ENCODE data around the gene FBXW4. TPM values are rescaled to one million over a fixed set of nuclear protein-coding genes. Genes with fewer than 3 reads are reported as not detected.
A peak's percentile ranks its signal among the peaks of the same experiment; 100 is the strongest.

The FBXW4 gene
- polyA plus RNA-seq, 1 donor (not counting 4 experiments of a cell fraction or from before 2014, with no cell fraction given) = 22.3 TPM

GRCh38 chr10:101607124-101607523 lies 87.8 kb downstream of the FBXW4 start:
- H3K4me3 ChIP-seq (ENCODE audit: control insufficient read depth in 2 of 3, extremely low read depth in 1 of 3, insufficient read depth in 2 of 3, low read depth in 1 of 3, low read length in 3 of 3) = no peak overlapping the region
- peaks cover 20 to 39% of the 10 kb centered on the region in 2 experiments for H3K36me3 ChIP-seq (ENCODE audit: control insufficient read depth in 2 of 2, extremely low read depth in 1 of 2, insufficient read depth in 2 of 2, low read length in 2 of 2)

GRCh38 chr10:101602761-101603398 lies 92.1 kb downstream of the FBXW4 start:
- Histone ChIP-seq H3K4me1 (ENCODE audit: control insufficient read depth, extremely low read depth, insufficient read depth, low read length) (no peaks in the 10 kb centered on the region), H3K36me3 (ENCODE audit: control insufficient read depth in 2 of 2, extremely low read depth in 1 of 2, insufficient read depth in 2 of 2, low read length in 2 of 2) (peaks cover 4 to 10% of the 10 kb centered on the region in 2 experiments), H4K20me1 (ENCODE audit: control insufficient read depth, extremely low read depth, insufficient read depth, low read length) (no peaks in the 10 kb centered on the region), H3K27ac (ENCODE audit: control insufficient read depth, insufficient read depth, low read length) (no peak overlapping the region), H2AFZ (ENCODE audit: control insufficient read depth, low read length) (no peak overlapping the region), H3K4me2 (ENCODE audit: control insufficient read depth, extremely low read depth, insufficient read depth, low read depth, low read length) (no peak overlapping the region), H3K27me3 (ENCODE audit: control insufficient read depth, extremely low read depth, insufficient read depth, low read length) (no peaks in the 10 kb centered on the region), H3K4me3 (ENCODE audit: control insufficient read depth in 2 of 3, extremely low read depth in 1 of 3, insufficient read depth in 2 of 3, low read depth in 1 of 3, low read length in 3 of 3) (no peak overlapping the region), H3K9me1 (ENCODE audit: control insufficient read depth, extremely low read depth, insufficient read depth, low read length) (no peaks in the 10 kb centered on the region), H3K79me2 (ENCODE audit: control insufficient read depth, insufficient read depth, low read length) (no peaks in the 10 kb centered on the region), H3K9me3 (ENCODE audit: control insufficient read depth, low read depth, low read length) (no peaks in the 10 kb centered on the region), H3K9ac (ENCODE audit: control insufficient read depth, extremely low read depth, insufficient read depth, low read length) (no peak overlapping the region)
- dilution Hi-C loops (cut with MboI; ENCODE audit: extremely low pct_ligation_motif_present, low sequenced_read_pairs) = no loop called here
- TF ChIP-seq, protein P1, sequence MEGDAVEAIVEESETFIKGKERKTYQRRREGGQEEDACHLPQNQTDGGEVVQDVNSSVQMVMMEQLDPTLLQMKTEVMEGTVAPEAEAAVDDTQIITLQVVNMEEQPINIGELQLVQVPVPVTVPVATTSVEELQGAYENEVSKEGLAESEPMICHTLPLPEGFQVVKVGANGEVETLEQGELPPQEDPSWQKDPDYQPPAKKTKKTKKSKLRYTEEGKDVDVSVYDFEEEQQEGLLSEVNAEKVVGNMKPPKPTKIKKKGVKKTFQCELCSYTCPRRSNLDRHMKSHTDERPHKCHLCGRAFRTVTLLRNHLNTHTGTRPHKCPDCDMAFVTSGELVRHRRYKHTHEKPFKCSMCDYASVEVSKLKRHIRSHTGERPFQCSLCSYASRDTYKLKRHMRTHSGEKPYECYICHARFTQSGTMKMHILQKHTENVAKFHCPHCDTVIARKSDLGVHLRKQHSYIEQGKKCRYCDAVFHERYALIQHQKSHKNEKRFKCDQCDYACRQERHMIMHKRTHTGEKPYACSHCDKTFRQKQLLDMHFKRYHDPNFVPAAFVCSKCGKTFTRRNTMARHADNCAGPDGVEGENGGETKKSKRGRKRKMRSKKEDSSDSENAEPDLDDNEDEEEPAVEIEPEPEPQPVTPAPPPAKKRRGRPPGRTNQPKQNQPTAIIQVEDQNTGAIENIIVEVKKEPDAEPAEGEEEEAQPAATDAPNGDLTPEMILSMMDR (optimal IDR thresholded peaks at IDR 0.05 in 1 of 3, IDR thresholded peaks at IDR 0.05 in 1 of 3, conservative IDR thresholded peaks at IDR 0.05 in 1 of 3; ENCODE audit: extremely low read depth in 1 of 3, insufficient read depth in 2 of 3, low read length in 3 of 3) = peak; percentile 91 to 95 (median 91)
- TF ChIP-seq EZH2 (IDR thresholded peaks at IDR 0.05; ENCODE audit: low read length) = no peak
- DNase-seq (ENCODE audit: low read depth, low spot score) (peak; percentile 25), FAIRE-seq (peak; percentile 46)

More at GRCh38 chr10:101607124-101607523, 87.8 kb downstream of the FBXW4 start:
- Histone ChIP-seq H3K4me1 (ENCODE audit: control insufficient read depth, extremely low read depth, insufficient read depth, low read length) (no peaks in the 10 kb centered on the region), H2AFZ (ENCODE audit: control insufficient read depth, low read length) (no peak overlapping the region), H3K27me3 (ENCODE audit: control insufficient read depth, extremely low read depth, insufficient read depth, low read length) (no peaks in the 10 kb centered on the region), H3K79me2 (ENCODE audit: control insufficient read depth, insufficient read depth, low read length) (no peaks in the 10 kb centered on the region), H3K9me1 (ENCODE audit: control insufficient read depth, extremely low read depth, insufficient read depth, low read length) (no peaks in the 10 kb centered on the region), H3K27ac (ENCODE audit: control insufficient read depth, insufficient read depth, low read length) (no peak overlapping the region), H3K4me2 (ENCODE audit: control insufficient read depth, extremely low read depth, insufficient read depth, low read depth, low read length) (no peak overlapping the region), H3K9ac (ENCODE audit: control insufficient read depth, extremely low read depth, insufficient read depth, low read length) (no peak overlapping the region), H4K20me1 (ENCODE audit: control insufficient read depth, extremely low read depth, insufficient read depth, low read length) (no peaks in the 10 kb centered on the region), H3K9me3 (ENCODE audit: control insufficient read depth, low read depth, low read length) (no peaks in the 10 kb centered on the region)
- no peak for DNase-seq (ENCODE audit: low read depth, low spot score)
- TF ChIP-seq, protein P1 (optimal IDR thresholded peaks at IDR 0.05 in 1 of 3, IDR thresholded peaks at IDR 0.05 in 1 of 3, conservative IDR thresholded peaks at IDR 0.05 in 1 of 3; ENCODE audit: extremely low read depth in 1 of 3, insufficient read depth in 2 of 3, low read length in 3 of 3) = no peak
- no peak for TF ChIP-seq EZH2 (IDR thresholded peaks at IDR 0.05; ENCODE audit: low read length)
- dilution Hi-C loops (cut with MboI; ENCODE audit: extremely low pct_ligation_motif_present, low sequenced_read_pairs) = no loop called here
- FAIRE-seq = no peak
